Keratinocyte (primary cell): ENCODE measurements around the gene NSF. TPM values are rescaled to one million over a fixed set of nuclear protein-coding genes. Genes with fewer than 3 reads are reported as not detected.

Source experiments
- DNase-seq: peaks from one replicate; pipeline ENCODE4 v3.0.0-alpha.2; 2011; ENCODE audit warnings: low read depth, missing footprints, low spot score
- FAIRE-seq: peaks from 2 replicates; lab custom pipeline; 2011; peaks lifted over from hg19 to GRCh38; lab: Jason Lieb, UNC
- H2AFZ ChIP-seq: 2 replicates; pipeline ENCODE4 v1.6.0; 2012; ENCODE audit warnings: low read length, control low read depth, inconsistent platforms; ENCODE audit not compliant: control insufficient read depth
- H3K27ac ChIP-seq: 2 replicates; pipeline ENCODE4 v1.5.1; 2011; ENCODE audit warnings: low read length; ENCODE audit not compliant: control insufficient read depth, insufficient read depth
- H3K27me3 ChIP-seq: 3 replicates; pipeline ENCODE4 v1.6.0; 2011; ENCODE audit warnings: low read length; ENCODE audit not compliant: control insufficient read depth, insufficient read depth; ENCODE audit errors: extremely low read depth
- H3K36me3 ChIP-seq, 2 experiments: 2 replicates in 1 of 2; 3 replicates in 1 of 2; pipeline ENCODE4 v1.5.1; 2011; ENCODE audit warnings: low read length in 2 of 2, mild to moderate bottlenecking in 1 of 2; ENCODE audit not compliant: control insufficient read depth in 2 of 2, insufficient read depth in 2 of 2; ENCODE audit errors: extremely low read depth in 1 of 2
- H3K4me1 ChIP-seq: 3 replicates; pipeline ENCODE4 v1.5.1; 2011; ENCODE audit warnings: low read length; ENCODE audit not compliant: control insufficient read depth, insufficient read depth; ENCODE audit errors: extremely low read depth
- H3K4me2 ChIP-seq: 3 replicates; pipeline ENCODE4 v1.6.0; 2011; ENCODE audit warnings: low read depth, low read length; ENCODE audit not compliant: control insufficient read depth, insufficient read depth; ENCODE audit errors: extremely low read depth
- H3K4me3 ChIP-seq, 3 experiments: fragments of 200-600 bp in 1 of 3; sonication (generic) in 1 of 3; 2 replicates in 2 of 3; 3 replicates in 1 of 3; pipeline ENCODE4 v1.5.1; 2011 to 2016; ENCODE audit warnings: low read length in 3 of 3, mild to moderate bottlenecking in 3 of 3, control low read depth in 2 of 3, inconsistent platforms in 1 of 3, low read depth in 1 of 3, mixed read lengths in 1 of 3, mixed run types in 1 of 3, moderate library complexity in 1 of 3; ENCODE audit not compliant: control insufficient read depth in 2 of 3, insufficient read depth in 2 of 3; ENCODE audit errors: extremely low read depth in 1 of 3
- H3K79me2 ChIP-seq: 2 replicates; pipeline ENCODE4 v1.6.0; 2012; ENCODE audit warnings: low read length; ENCODE audit not compliant: control insufficient read depth, insufficient read depth
- H3K9ac ChIP-seq: 3 replicates; pipeline ENCODE4 v1.6.0; 2011; ENCODE audit warnings: low read length; ENCODE audit not compliant: control insufficient read depth, insufficient read depth; ENCODE audit errors: extremely low read depth
- H3K9me1 ChIP-seq: 3 replicates; pipeline ENCODE4 v1.6.0; 2011; ENCODE audit warnings: low read length; ENCODE audit not compliant: control insufficient read depth, insufficient read depth; ENCODE audit errors: extremely low read depth
- H3K9me3 ChIP-seq: 2 replicates; pipeline ENCODE4 v1.5.1; 2012; ENCODE audit warnings: low read depth, low read length; ENCODE audit not compliant: control insufficient read depth
- H4K20me1 ChIP-seq: 3 replicates; pipeline ENCODE4 v1.6.0; 2011; ENCODE audit warnings: low read length; ENCODE audit not compliant: control insufficient read depth, insufficient read depth; ENCODE audit errors: extremely low read depth
- EZH2 ChIP-seq: IDR thresholded peaks from one replicate; pipeline ENCODE4 v1.6.1; 2012; ENCODE audit warnings: inconsistent platforms, mild to moderate bottlenecking, low read length, moderate library complexity
- dilution Hi-C: fragments of 300-500 bp; cut with MboI; formaldehyde crosslinking; loops from one replicate; pipeline ENCODE4 v1.7.0; 2020; ENCODE audit warnings: low sequenced_read_pairs; ENCODE audit not compliant: extremely low pct_ligation_motif_present
- polyA plus RNA-seq, 5 experiments: library from polyadenylated mRNA; depleted of rRNA in 3 of 5; stranded (reverse) in 3 of 5; stranded (forward) in 1 of 5; unstranded in 1 of 5; fragments of >200 nt; gene quantifications; 1 replicate in 1 of 5; 2 replicates in 3 of 5; 3 replicates in 1 of 5; pipeline versions ENCODE4 v1.2.1 to v1.2.3, GENCODE V29; 2011 to 2012; ENCODE audit warnings: missing spikeins in 2 of 5, low read depth in 1 of 5, low replicate concordance in 1 of 5
- TF ChIP-seq, protein P1 (sequence below), 3 experiments: IDR thresholded peaks in 1 of 3; conservative IDR thresholded peaks in 1 of 3; optimal IDR thresholded peaks in 1 of 3; 2 replicates in 2 of 3; 3 replicates in 1 of 3; pipeline versions ENCODE3 to v1.5.1; 2011; ENCODE audit warnings: low read length in 3 of 3, mild to moderate bottlenecking in 3 of 3, moderate library complexity in 2 of 3, control low read depth in 1 of 3, inconsistent platforms in 1 of 3; ENCODE audit not compliant: insufficient read depth in 2 of 3; ENCODE audit errors: extremely low read depth in 1 of 3

Gene NSF
- polyA plus RNA-seq, 1 donor (not counting 4 experiments of a cell fraction or from before 2014, with no cell fraction given), result 32.3 TPM

- dilution Hi-C loops, result no loop called here
These were observed 149.5 kb downstream of the NSF start for GRCh38 chr17:46739982-46740381.

GRCh38 chr17:46741122-46741730 lies 150.8 kb downstream of the NSF start:
- H3K4me2 ChIP-seq, result no peak overlapping the region
- H2AFZ ChIP-seq, result no peak overlapping the region
- TF ChIP-seq, protein P1, sequence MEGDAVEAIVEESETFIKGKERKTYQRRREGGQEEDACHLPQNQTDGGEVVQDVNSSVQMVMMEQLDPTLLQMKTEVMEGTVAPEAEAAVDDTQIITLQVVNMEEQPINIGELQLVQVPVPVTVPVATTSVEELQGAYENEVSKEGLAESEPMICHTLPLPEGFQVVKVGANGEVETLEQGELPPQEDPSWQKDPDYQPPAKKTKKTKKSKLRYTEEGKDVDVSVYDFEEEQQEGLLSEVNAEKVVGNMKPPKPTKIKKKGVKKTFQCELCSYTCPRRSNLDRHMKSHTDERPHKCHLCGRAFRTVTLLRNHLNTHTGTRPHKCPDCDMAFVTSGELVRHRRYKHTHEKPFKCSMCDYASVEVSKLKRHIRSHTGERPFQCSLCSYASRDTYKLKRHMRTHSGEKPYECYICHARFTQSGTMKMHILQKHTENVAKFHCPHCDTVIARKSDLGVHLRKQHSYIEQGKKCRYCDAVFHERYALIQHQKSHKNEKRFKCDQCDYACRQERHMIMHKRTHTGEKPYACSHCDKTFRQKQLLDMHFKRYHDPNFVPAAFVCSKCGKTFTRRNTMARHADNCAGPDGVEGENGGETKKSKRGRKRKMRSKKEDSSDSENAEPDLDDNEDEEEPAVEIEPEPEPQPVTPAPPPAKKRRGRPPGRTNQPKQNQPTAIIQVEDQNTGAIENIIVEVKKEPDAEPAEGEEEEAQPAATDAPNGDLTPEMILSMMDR (optimal IDR thresholded peaks at IDR 0.05 in 1 of 3, IDR thresholded peaks at IDR 0.05 in 1 of 3, conservative IDR thresholded peaks at IDR 0.05 in 1 of 3; ENCODE audit: extremely low read depth in 1 of 3, insufficient read depth in 2 of 3, low read length in 3 of 3), result no peak
- TF ChIP-seq EZH2, result no peak
- H3K36me3 ChIP-seq, result no peaks in the 10 kb centered on the region
- no peak overlapping the region for H3K9ac ChIP-seq
- DNase-seq (no peak), FAIRE-seq (no peak)
- dilution Hi-C loops, result no loop called here
- H3K4me3 ChIP-seq, result no peak overlapping the region
- H3K27ac ChIP-seq, result no peak overlapping the region
- no peaks in the 10 kb centered on the region for H3K79me2 ChIP-seq
- peaks cover 26% of the 10 kb centered on the region for H3K4me1 ChIP-seq
- H3K27me3 ChIP-seq, result no peaks in the 10 kb centered on the region
- H3K9me3 ChIP-seq, result no peaks in the 10 kb centered on the region
- no peaks in the 10 kb centered on the region for H4K20me1 ChIP-seq
- peaks cover 3% of the 10 kb centered on the region for H3K9me1 ChIP-seq

More at GRCh38 chr17:46739982-46740381, 149.5 kb downstream of the NSF start:
- no peaks in the 10 kb centered on the region for H3K9me3 ChIP-seq
- TF ChIP-seq, protein P1 (optimal IDR thresholded peaks at IDR 0.05 in 1 of 3, IDR thresholded peaks at IDR 0.05 in 1 of 3, conservative IDR thresholded peaks at IDR 0.05 in 1 of 3; ENCODE audit: extremely low read depth in 1 of 3, insufficient read depth in 2 of 3, low read length in 3 of 3), result no peak
- TF ChIP-seq EZH2, result no peak
- H3K9ac ChIP-seq, result no peak overlapping the region
- no peak overlapping the region for H2AFZ ChIP-seq
- H3K79me2 ChIP-seq, result no peaks in the 10 kb centered on the region
- DNase-seq, result no peak
- H3K4me2 ChIP-seq, result no peak overlapping the region
- no peak overlapping the region for H3K4me3 ChIP-seq
- peaks cover 26% of the 10 kb centered on the region for H3K4me1 ChIP-seq
- H4K20me1 ChIP-seq, result no peaks in the 10 kb centered on the region
- H3K36me3 ChIP-seq, result no peaks in the 10 kb centered on the region
- no peak for FAIRE-seq
- H3K27me3 ChIP-seq, result no peaks in the 10 kb centered on the region
- H3K9me1 ChIP-seq, result peaks cover 3% of the 10 kb centered on the region
- H3K27ac ChIP-seq, result no peak overlapping the region
